ENCODE results near the gene NPLOC4. TPM values are rescaled to one million over a fixed set of nuclear protein-coding genes. Genes with fewer than 3 reads are reported as not detected.

Gene NPLOC4
- total RNA-seq, 1 donor from 2014 or later, result 128 TPM

GRCh38 chr17:81561494-81561885 lies 75.4 kb downstream of the NPLOC4 start:
- TF ChIP-seq CTCF (IDR thresholded peaks at IDR 0.05), result no peak
- peaks cover 16 to 35% of the 10 kb centered on the region in 2 donors for H3K4me1 ChIP-seq
- DNase-seq (ENCODE audit: low spot score in 2 of 2), result no peak
- no peaks in the 10 kb centered on the region for H3K9me3 ChIP-seq
- H3K27ac ChIP-seq, result peak overlapping the region; percentile 34 to 35
- no peaks in the 10 kb centered on the region for H3K27me3 ChIP-seq
- no peak overlapping the region for H3K4me3 ChIP-seq
- intact Hi-C loops (cut with DNase I), result no loop called here
- H3K36me3 ChIP-seq, result peaks cover 51 to 83% of the 10 kb centered on the region in 2 donors

- H3K27ac ChIP-seq, result no peak overlapping the region
- H3K4me3 ChIP-seq, result no peak overlapping the region
- no peaks in the 10 kb centered on the region for H3K27me3 ChIP-seq
- H3K9me3 ChIP-seq, result no peaks in the 10 kb centered on the region
- peaks cover 41 to 67% of the 10 kb centered on the region in 2 donors for H3K36me3 ChIP-seq
- intact Hi-C loops (cut with DNase I), result no loop called here
- peak in 1 of 3 experiments; percentile 28 for TF ChIP-seq CTCF (IDR thresholded peaks at IDR 0.05)
- peaks cover 0 to 20% of the 10 kb centered on the region in 2 donors for H3K4me1 ChIP-seq
- DNase-seq (ENCODE audit: low spot score in 2 of 2), result no peak
These were observed 77.7 kb downstream of the NPLOC4 start for GRCh38 chr17:81558941-81559806.

- Histone ChIP-seq H3K9me3 (no peaks in the 10 kb centered on the region), H3K36me3 (peaks cover 41 to 59% of the 10 kb centered on the region in 2 donors), H3K4me3 (no peak overlapping the region), H3K4me1 (peaks cover 8 to 23% of the 10 kb centered on the region in 2 donors), H3K27me3 (no peaks in the 10 kb centered on the region), H3K27ac (peak overlapping the region in 1 of 2 donors; percentile 70)
- TF ChIP-seq CTCF (IDR thresholded peaks at IDR 0.05), result no peak
- no peak for DNase-seq (ENCODE audit: low spot score in 2 of 2)
- intact Hi-C loops (cut with DNase I), result no loop called here
These were observed 78.8 kb downstream of the NPLOC4 start for GRCh38 chr17:81558115-81558468.

GRCh38 chr17:81557276-81558114 lies 79.4 kb downstream of the NPLOC4 start:
- TF ChIP-seq CTCF (IDR thresholded peaks at IDR 0.05), result no peak
- Histone ChIP-seq H3K4me1 (peaks cover 8 to 23% of the 10 kb centered on the region in 2 donors), H3K4me3 (no peak overlapping the region), H3K36me3 (peaks cover 41 to 53% of the 10 kb centered on the region in 2 donors), H3K27me3 (no peaks in the 10 kb centered on the region), H3K9me3 (no peaks in the 10 kb centered on the region), H3K27ac (peak overlapping the region; percentile 48 to 70)
- intact Hi-C loops (cut with DNase I), result no loop called here
- no peak for DNase-seq (ENCODE audit: low spot score in 2 of 2)

GRCh38 chr17:81556863-81557262 lies 80.0 kb downstream of the NPLOC4 start:
- no peak for DNase-seq (ENCODE audit: low spot score in 2 of 2)
- Histone ChIP-seq H3K9me3 (no peaks in the 10 kb centered on the region), H3K4me1 (peaks cover 8 to 23% of the 10 kb centered on the region in 2 donors), H3K4me3 (no peak overlapping the region), H3K27me3 (no peaks in the 10 kb centered on the region), H3K27ac (peak overlapping the region; percentile 48 to 70), H3K36me3 (peaks cover 39 to 48% of the 10 kb centered on the region in 2 donors)
- intact Hi-C loops (cut with DNase I), result no loop called here
- TF ChIP-seq CTCF (IDR thresholded peaks at IDR 0.05), result no peak

Data from ascending aorta (tissue), 2 donors.